Measurements from ENCODE around the gene ZBTB24. TPM values are rescaled to one million over a fixed set of nuclear protein-coding genes. Genes with fewer than 3 reads are reported as not detected.

The ZBTB24 gene
- total RNA-seq, 2 donors from 2014 or later: 8.2 to 12.8 TPM

DNA sequence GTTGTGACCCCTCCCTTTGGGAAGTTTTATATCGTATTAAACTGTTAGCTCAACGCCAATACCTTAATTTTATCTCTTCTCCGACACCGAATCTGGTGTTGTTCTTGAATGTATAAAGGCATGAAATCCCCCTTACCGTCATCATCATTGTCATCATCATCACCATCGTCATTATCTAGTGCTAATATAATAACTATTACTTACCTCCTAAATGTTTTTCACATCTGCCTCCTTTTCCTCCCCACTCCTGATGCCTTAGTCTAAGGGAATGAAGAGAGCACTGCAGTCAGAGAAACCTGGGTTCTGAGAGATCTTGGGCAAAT is 677 bp upstream of the ZBTB24 start:
- Histone ChIP-seq H3K4me1 (replicated peaks) (peaks cover 4% of the 10 kb centered on the region), H3K36me3 (no peaks in the 10 kb centered on the region), H3K9me3 (no peaks in the 10 kb centered on the region), H3K27ac (peak overlapping the region; percentile 63 to 75), H3K4me3 (peak overlapping the region; percentile 97 to 99), H3K27me3 (replicated peaks; ENCODE audit: insufficient read depth) (no peaks in the 10 kb centered on the region)
- intact Hi-C loops (cut with DNase I): loop anchor here (2.0 to 5.0 kb wide), 3 partner anchors 43 to 694 kb away; partner anchors contain the start of genes CD164, PPIL6, SMPD2 and WASF1
- 1% methylated on average over 6 of the region's 6 CpGs for WGBS
- no peak for DNase-seq (ENCODE audit: low spot score)
- no peak for TF ChIP-seq CTCF (IDR thresholded peaks at IDR 0.05)
- no peak for TF ChIP-seq POLR2AphosphoS5 (IDR thresholded peaks at IDR 0.05)
- TF ChIP-seq POLR2A (IDR thresholded peaks at IDR 0.05): no peak

DNA sequence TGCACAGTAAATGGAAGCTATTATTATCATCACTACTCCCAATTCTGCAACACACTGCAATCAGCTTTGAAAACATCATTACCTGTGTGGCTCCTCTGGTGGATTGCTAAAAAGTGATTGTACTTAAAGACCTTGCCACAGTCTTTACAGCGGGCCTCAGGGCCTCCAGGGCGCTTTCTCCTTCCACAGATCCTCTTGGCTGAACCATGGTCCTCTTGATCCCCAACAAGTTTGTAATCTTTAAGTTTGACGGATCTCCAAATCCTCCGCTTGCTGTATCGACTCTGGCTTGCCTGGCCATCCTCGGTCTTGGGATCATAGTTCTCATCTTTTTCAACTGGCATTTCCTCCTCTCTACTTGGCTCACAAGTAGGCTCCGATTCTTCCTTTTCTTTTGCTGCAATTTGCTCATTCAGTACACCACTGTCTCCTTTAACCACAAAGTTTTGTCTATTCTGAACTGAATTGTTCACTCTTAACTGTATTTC is 2.0 kb downstream of the ZBTB24 start:
- no peak for DNase-seq (ENCODE audit: low spot score)
- Histone ChIP-seq H3K9me3 (no peaks in the 10 kb centered on the region), H3K4me3 (no peak overlapping the region), H3K36me3 (no peaks in the 10 kb centered on the region), H3K4me1 (replicated peaks) (peaks cover 4% of the 10 kb centered on the region), H3K27me3 (replicated peaks; ENCODE audit: insufficient read depth) (no peaks in the 10 kb centered on the region), H3K27ac (no peak overlapping the region)
- intact Hi-C loops (cut with DNase I): loop anchor here (5.0 kb wide), 2 partner anchors 99 to 696 kb away; partner anchors contain the start of genes CD164 and WASF1
- no peak for TF ChIP-seq POLR2A (IDR thresholded peaks at IDR 0.05)
- TF ChIP-seq CTCF (IDR thresholded peaks at IDR 0.05): no peak
- TF ChIP-seq POLR2AphosphoS5 (IDR thresholded peaks at IDR 0.05): no peak
- WGBS: 96% methylated on average over 7 of the region's 7 CpGs

GRCh38 chr6:109478841-109479624 is 4.0 kb downstream of the ZBTB24 start:
- Histone ChIP-seq H3K4me3 (no peak overlapping the region), H3K27me3 (replicated peaks; ENCODE audit: insufficient read depth) (no peaks in the 10 kb centered on the region), H3K9me3 (no peaks in the 10 kb centered on the region), H3K27ac (no peak overlapping the region), H3K36me3 (no peaks in the 10 kb centered on the region), H3K4me1 (replicated peaks) (peaks cover 4% of the 10 kb centered on the region)
- TF ChIP-seq CTCF (IDR thresholded peaks at IDR 0.05) (no peak), POLR2AphosphoS5 (IDR thresholded peaks at IDR 0.05) (no peak), POLR2A (IDR thresholded peaks at IDR 0.05) (no peak)
- WGBS: 84% methylated on average over 5 of the region's 5 CpGs
- intact Hi-C loops (cut with DNase I): no loop called here
- no peak for DNase-seq (ENCODE audit: low spot score)

DNA sequence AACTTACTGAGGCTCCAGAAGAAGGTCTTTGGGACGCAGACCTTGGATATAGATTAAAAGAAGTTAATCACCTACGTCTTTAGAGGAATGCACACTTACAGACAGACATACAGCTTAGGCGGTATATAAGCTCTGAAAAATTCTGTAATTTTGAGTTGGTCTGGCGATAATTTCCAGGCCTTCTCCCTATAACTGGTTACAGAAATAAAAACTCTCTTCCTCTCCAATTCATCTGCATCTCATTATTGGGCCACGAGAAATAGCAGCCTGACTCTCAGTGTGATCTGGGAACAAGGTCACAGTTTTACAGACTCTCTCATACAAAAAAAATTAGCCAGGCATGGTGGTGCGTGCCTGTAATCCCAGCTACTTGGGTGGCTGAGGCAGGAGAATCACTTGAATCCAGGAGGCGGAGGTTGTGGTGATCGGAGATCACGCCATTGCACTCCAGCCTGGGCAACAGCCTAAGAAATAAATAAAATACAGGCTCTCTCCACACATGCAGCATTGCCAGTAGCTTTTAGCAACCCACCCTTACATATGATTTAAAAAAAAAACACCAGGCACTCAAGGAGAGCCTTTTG is 4.7 kb downstream of the ZBTB24 start:
- DNase-seq (ENCODE audit: low spot score): no peak
- WGBS: 90% methylated on average over 9 of the region's 9 CpGs
- Histone ChIP-seq H3K27me3 (replicated peaks; ENCODE audit: insufficient read depth) (no peaks in the 10 kb centered on the region), H3K4me3 (no peak overlapping the region), H3K27ac (no peak overlapping the region), H3K9me3 (no peaks in the 10 kb centered on the region), H3K4me1 (replicated peaks) (peaks cover 4% of the 10 kb centered on the region), H3K36me3 (no peaks in the 10 kb centered on the region)
- no peak for TF ChIP-seq POLR2AphosphoS5 (IDR thresholded peaks at IDR 0.05)
- intact Hi-C loops (cut with DNase I): no loop called here

DNA sequence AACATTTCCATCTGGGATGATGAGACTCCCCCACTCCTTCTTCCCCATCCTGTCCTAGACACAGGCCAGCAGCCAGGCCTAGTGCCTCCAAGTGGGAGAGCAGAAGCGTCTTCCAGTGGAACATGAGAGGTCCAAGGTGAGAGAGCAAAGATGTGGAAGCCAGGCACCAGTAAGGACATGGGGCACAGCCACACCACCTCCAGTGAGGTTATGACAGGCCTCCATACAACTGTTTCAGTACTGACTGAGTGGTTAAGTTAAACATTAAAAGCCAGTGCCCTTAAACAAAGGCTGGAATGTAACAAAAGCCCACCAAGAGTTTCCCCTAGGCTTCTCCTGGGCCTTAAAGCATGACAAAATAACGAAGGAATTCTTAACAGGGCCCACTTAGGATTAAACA is 5.3 kb downstream of the ZBTB24 start:
- Histone ChIP-seq H3K36me3 (no peaks in the 10 kb centered on the region), H3K27me3 (replicated peaks; ENCODE audit: insufficient read depth) (no peaks in the 10 kb centered on the region), H3K27ac (no peak overlapping the region), H3K4me3 (no peak overlapping the region), H3K9me3 (no peaks in the 10 kb centered on the region), H3K4me1 (replicated peaks) (peaks cover 4% of the 10 kb centered on the region)
- intact Hi-C loops (cut with DNase I): no loop called here
- 51% methylated on average over 2 of the region's 2 CpGs for WGBS
- TF ChIP-seq CTCF (IDR thresholded peaks at IDR 0.05) (no peak), POLR2AphosphoS5 (IDR thresholded peaks at IDR 0.05) (no peak), POLR2A (IDR thresholded peaks at IDR 0.05) (no peak)
- no peak for DNase-seq (ENCODE audit: low spot score)

Measured in prostate gland (tissue), 2 donors.